HFFc6 (cell line): Measurements from ENCODE around the gene RBM11. TPM values are rescaled to one million over a fixed set of nuclear protein-coding genes. Genes with fewer than 3 reads are reported as not detected.

Source experiments
- DNase-seq: peaks from one replicate; pipeline ENCODE4 v3.0.0-alpha.2; 2018
- H3K27ac Mint-ChIP-seq: 2 replicates; pipeline ENCODE4 v1.8.0; 2020; ENCODE audit warnings: mild to moderate bottlenecking, mixed read lengths
- H3K27me3 Mint-ChIP-seq: 2 replicates; pipeline ENCODE4 v1.8.0; 2021; ENCODE audit warnings: mild to moderate bottlenecking, moderate library complexity, mixed read lengths; ENCODE audit not compliant: insufficient read depth
- H3K36me3 Mint-ChIP-seq: 2 replicates; pipeline ENCODE4 v1.8.0; 2021; ENCODE audit warnings: low read depth, mixed read lengths
- H3K4me1 Mint-ChIP-seq: 2 replicates; pipeline ENCODE4 v1.8.0; 2020; ENCODE audit warnings: low read depth, mixed read lengths
- H3K4me3 Mint-ChIP-seq: 2 replicates; pipeline ENCODE4 v1.8.0; 2020; ENCODE audit warnings: mild to moderate bottlenecking, moderate library complexity, mixed read lengths
- H3K9me3 Mint-ChIP-seq: 2 replicates; pipeline ENCODE4 v1.8.0; 2020; ENCODE audit warnings: mild to moderate bottlenecking, mixed read lengths
- total RNA-seq, 6 experiments: library from RNA; stranded (reverse); fragmentation: NEBNext Ultra II Directional; extraction: Animal tissue kit (Norgen Biotek cat#: 25700); gene quantifications; 2 replicates in 1 of 6; 3 replicates in 5 of 6; pipeline ENCODE4 v1.2.3, GENCODE V29; 2021
- TF ChIP-seq, protein P1 (sequence below): fragments of 200-600 bp; sonication (generic); IDR thresholded peaks from 2 replicates; pipeline ENCODE4 v1.5.0; 2021; ENCODE audit warnings: antibody characterized with exemption, mild to moderate bottlenecking

Gene RBM11
- total RNA-seq, 6 experiments from 2014 or later = not detected

DNA sequence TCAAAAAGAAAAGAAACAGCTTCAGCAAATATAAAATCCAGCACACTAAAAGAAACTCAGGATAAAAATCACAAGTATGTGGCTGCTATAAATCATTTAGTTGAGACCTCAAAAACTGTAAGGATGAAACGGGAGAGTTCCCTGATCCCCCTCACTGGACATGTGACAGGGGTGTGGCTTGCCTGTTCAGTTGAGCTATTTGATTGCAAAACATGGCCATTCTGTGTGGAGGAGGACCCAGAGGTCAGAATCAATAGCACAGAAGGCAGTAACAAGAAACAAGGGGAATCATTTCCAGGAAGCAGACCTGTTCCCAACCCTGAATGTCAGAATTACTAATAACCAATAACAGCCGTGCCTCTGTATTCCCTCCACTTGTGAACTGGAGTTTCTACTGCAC, 27.9 kb downstream of the RBM11 start:
- DNase-seq = no peak
- TF ChIP-seq, protein P1, sequence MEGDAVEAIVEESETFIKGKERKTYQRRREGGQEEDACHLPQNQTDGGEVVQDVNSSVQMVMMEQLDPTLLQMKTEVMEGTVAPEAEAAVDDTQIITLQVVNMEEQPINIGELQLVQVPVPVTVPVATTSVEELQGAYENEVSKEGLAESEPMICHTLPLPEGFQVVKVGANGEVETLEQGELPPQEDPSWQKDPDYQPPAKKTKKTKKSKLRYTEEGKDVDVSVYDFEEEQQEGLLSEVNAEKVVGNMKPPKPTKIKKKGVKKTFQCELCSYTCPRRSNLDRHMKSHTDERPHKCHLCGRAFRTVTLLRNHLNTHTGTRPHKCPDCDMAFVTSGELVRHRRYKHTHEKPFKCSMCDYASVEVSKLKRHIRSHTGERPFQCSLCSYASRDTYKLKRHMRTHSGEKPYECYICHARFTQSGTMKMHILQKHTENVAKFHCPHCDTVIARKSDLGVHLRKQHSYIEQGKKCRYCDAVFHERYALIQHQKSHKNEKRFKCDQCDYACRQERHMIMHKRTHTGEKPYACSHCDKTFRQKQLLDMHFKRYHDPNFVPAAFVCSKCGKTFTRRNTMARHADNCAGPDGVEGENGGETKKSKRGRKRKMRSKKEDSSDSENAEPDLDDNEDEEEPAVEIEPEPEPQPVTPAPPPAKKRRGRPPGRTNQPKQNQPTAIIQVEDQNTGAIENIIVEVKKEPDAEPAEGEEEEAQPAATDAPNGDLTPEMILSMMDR = no peak
- Mint-ChIP-seq H3K9me3 (peaks cover 4% of the 10 kb centered on the region; the same call in 1 of the 2 replicates), H3K27me3 (no peaks in the 10 kb centered on the region; the same call in 1 of the 2 replicates), H3K27ac (no peak overlapping the region), H3K36me3 (no peaks in the 10 kb centered on the region), H3K4me1 (no peaks in the 10 kb centered on the region), H3K4me3 (no peak overlapping the region)

- DNase-seq = no peak
- Mint-ChIP-seq H3K27ac (no peak overlapping the region), H3K9me3 (peaks cover 4% of the 10 kb centered on the region; the same call in 1 of the 2 replicates), H3K27me3 (no peaks in the 10 kb centered on the region; the same call in 1 of the 2 replicates), H3K4me1 (no peaks in the 10 kb centered on the region), H3K4me3 (no peak overlapping the region), H3K36me3 (no peaks in the 10 kb centered on the region)
- TF ChIP-seq, protein P1 = no peak
Observed at GRCh38 chr21:14244911-14245310, 29.0 kb downstream of the RBM11 start.

GRCh38 chr21:14245711-14246110, 29.8 kb downstream of the RBM11 start:
- Mint-ChIP-seq H3K27me3 (no peaks in the 10 kb centered on the region; the same call in none of the 2 replicates), H3K4me3 (no peak overlapping the region), H3K4me1 (no peaks in the 10 kb centered on the region), H3K36me3 (no peaks in the 10 kb centered on the region), H3K27ac (no peak overlapping the region), H3K9me3 (peaks cover 4% of the 10 kb centered on the region; the same call in 1 of the 2 replicates)
- DNase-seq = no peak
- TF ChIP-seq, protein P1 = no peak

DNA sequence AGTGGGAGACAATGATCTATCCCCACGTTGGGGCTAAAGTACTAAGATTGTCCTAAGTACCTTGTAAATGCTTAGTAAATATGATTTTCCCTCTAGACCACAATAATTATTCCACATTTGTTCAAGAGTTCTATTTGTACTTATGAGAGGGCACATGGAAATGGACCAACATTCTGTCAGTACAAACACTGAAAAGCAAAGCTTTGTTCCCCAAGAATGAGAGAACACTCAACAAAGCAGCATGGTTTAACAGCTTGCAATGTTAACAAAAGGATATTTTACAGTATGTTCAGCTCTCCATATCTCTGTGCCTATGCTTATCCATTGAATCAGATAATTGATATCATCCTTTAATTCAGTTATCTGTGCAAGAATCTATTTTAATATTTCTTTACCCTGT, 35.4 kb downstream of the RBM11 start:
- DNase-seq = no peak
- H3K9me3 Mint-ChIP-seq = no peaks in the 10 kb centered on the region
- no peak overlapping the region for H3K27ac Mint-ChIP-seq
- peaks cover 5% of the 10 kb centered on the region for H3K27me3 Mint-ChIP-seq
- TF ChIP-seq, protein P1 = no peak
- no peaks in the 10 kb centered on the region for H3K36me3 Mint-ChIP-seq
- peaks cover 6% of the 10 kb centered on the region for H3K4me1 Mint-ChIP-seq
- no peak overlapping the region for H3K4me3 Mint-ChIP-seq

DNA sequence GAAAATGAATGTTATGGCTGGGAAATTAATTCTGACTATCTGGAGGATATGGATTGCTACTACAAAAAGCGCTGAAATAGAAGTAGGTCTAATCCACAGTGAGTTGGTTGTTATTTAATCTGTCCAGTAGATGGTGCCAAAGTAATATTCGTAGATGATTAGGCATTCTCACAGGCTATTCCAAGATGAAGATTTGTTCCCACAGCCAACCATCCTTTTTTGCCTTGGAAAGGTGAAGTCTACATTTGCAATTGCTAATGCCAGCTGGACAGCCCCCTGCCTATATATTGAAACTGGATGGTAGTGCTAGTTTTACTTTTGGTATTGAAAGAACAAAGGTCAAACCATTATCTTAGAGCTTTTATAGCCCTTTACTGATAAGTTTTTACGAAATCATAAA, 43.8 kb downstream of the RBM11 start:
- no peak overlapping the region for H3K27ac Mint-ChIP-seq
- TF ChIP-seq, protein P1 = peak; percentile 79
- no peaks in the 10 kb centered on the region for H3K9me3 Mint-ChIP-seq
- no peaks in the 10 kb centered on the region for H3K4me1 Mint-ChIP-seq
- DNase-seq = peak; percentile 33
- no peaks in the 10 kb centered on the region for H3K36me3 Mint-ChIP-seq
- no peak overlapping the region for H3K4me3 Mint-ChIP-seq
- H3K27me3 Mint-ChIP-seq = peaks cover 7% of the 10 kb centered on the region
